A549 treated with AZD9567 at 1 μM for 4 hours (cell line): ENCODE data around the gene PPP1R1A. TPM values are rescaled to one million over a fixed set of nuclear protein-coding genes. Genes with fewer than 3 reads are reported as not detected.

ENCODE experiments used
- total RNA-seq: library from RNA; stranded (reverse); fragments of 200-300 nt; extraction: Qiagen RNA extraction; gene quantifications from 5 replicates; pipeline ENCODE4 v1.2.3, GENCODE V29; 2022; ENCODE audit not compliant: insufficient read depth

The PPP1R1A gene
- total RNA-seq = 0.03 to 0.17 TPM (median 0.13 TPM) in 4 of 5 replicates, not detected in the other

GRCh38 chr12:54588110-54588889 lies at the start of gene PPP1R1A:
Gene PPP1R1A (minus strand): TSS chr12:54588659. CDS start chr12:54588488, 171 bp downstream.

GRCh38 chr12:54634795-54635194 lies 46.3 kb upstream of the PPP1R1A start, which contains the start of gene LACRT:
Gene LACRT (minus strand): TSS chr12:54634895. CDS start chr12:54634841, 54 bp downstream.

Other genes starting within 250 kb of the PPP1R1A start
- gene GPR84, start 224.2 kb downstream of the PPP1R1A start, total RNA-seq = 0.05 to 0.08 TPM in 2 of 5 replicates, not detected in the others
- 15.4 to 18.8 TPM (median 18.7 TPM) in 5 replicates for gene ZNF385A, start 203.9 kb downstream of the PPP1R1A start, total RNA-seq
- 189 to 257 TPM (median 242 TPM) in 5 replicates for gene ITGA5, start 169.4 kb downstream of the PPP1R1A start, total RNA-seq
- not detected in 5 replicates for gene GTSF1, start 115.1 kb downstream of the PPP1R1A start, total RNA-seq
- 0.02 TPM in 1 of 5 replicates, not detected in the others for gene NCKAP1L, start 90.9 kb downstream of the PPP1R1A start, total RNA-seq
- 0.02 to 0.05 TPM (median 0.02 TPM) in 3 of 5 replicates, not detected in the others for gene PDE1B, start 39.1 kb downstream of the PPP1R1A start, total RNA-seq
- not detected in 5 replicates for gene LACRT, start 46.2 kb upstream of the PPP1R1A start, total RNA-seq
- gene DCD, start 59.7 kb upstream of the PPP1R1A start, total RNA-seq = not detected in 5 replicates